SJCRH30 (cell line): ENCODE measurements around the gene CYP46A1. TPM values are rescaled to one million over a fixed set of nuclear protein-coding genes. Genes with fewer than 3 reads are reported as not detected.

Experiments
- DNase-seq, 2 experiments: peaks; one replicate each; pipeline ENCODE4 v3.0.0-alpha.2; 2015 to 2020
- H3K27ac ChIP-seq: fragments of 250-450 bp; sonication (Bioruptor Pico); 2 replicates; pipeline ENCODE4 v1.5.1; 2020; ENCODE audit warnings: mild to moderate bottlenecking, moderate library complexity
- H3K27me3 ChIP-seq: fragments of 250-450 bp; sonication (Bioruptor Pico); 2 replicates; pipeline ENCODE4 v1.5.1; 2020; ENCODE audit warnings: mild to moderate bottlenecking, moderate library complexity
- H3K36me3 ChIP-seq: fragments of 250-450 bp; sonication (Bioruptor Pico); 2 replicates; pipeline ENCODE4 v1.5.1; 2020; ENCODE audit warnings: mild to moderate bottlenecking, moderate library complexity
- H3K4me1 ChIP-seq: fragments of 250-450 bp; sonication (Bioruptor Pico); 2 replicates; pipeline ENCODE4 v1.5.1; 2020; ENCODE audit warnings: mild to moderate bottlenecking, moderate library complexity
- H3K4me3 ChIP-seq: fragments of 250-450 bp; sonication (Bioruptor Pico); 2 replicates; pipeline ENCODE4 v1.5.1; 2020; ENCODE audit warnings: mild to moderate bottlenecking, moderate library complexity
- H3K9me3 ChIP-seq: fragments of 250-450 bp; sonication (Bioruptor Pico); replicated peaks from 2 replicates; pipeline ENCODE4 v1.5.1; 2020; ENCODE audit warnings: mild to moderate bottlenecking, moderate library complexity
- total RNA-seq: library from RNA; depleted of rRNA; stranded (reverse); fragments of >200 nt; shearing (Covaris generic); gene quantifications from 2 replicates; pipeline ENCODE4 v1.2.3, GENCODE V29; 2014

Gene CYP46A1
- total RNA-seq, 1 experiment from 2014 or later = 0.10 TPM

- Histone ChIP-seq H3K9me3 (no peaks in the 10 kb centered on the region), H3K36me3 (no peaks in the 10 kb centered on the region), H3K27ac (no peak overlapping the region), H3K4me1 (peaks cover 8% of the 10 kb centered on the region; the same call in 1 of the 2 replicates), H3K4me3 (peak overlapping the region; percentile 48), H3K27me3 (peaks cover 32% of the 10 kb centered on the region)
- DNase-seq = peak; percentile 50 to 66
Measured at GRCh38 chr14:99729991-99730875, 46.1 kb downstream of the CYP46A1 start.

- DNase-seq = peak in 1 of 2 experiments; percentile 1
- Histone ChIP-seq H3K27me3 (peaks cover 33% of the 10 kb centered on the region), H3K4me3 (no peak overlapping the region), H3K27ac (no peak overlapping the region), H3K4me1 (peaks cover 8% of the 10 kb centered on the region; the same call in 1 of the 2 replicates), H3K9me3 (no peaks in the 10 kb centered on the region), H3K36me3 (no peaks in the 10 kb centered on the region)
Measured at GRCh38 chr14:99730876-99731546, 46.9 kb downstream of the CYP46A1 start.

- DNase-seq = peak; percentile 16 to 39
- Histone ChIP-seq H3K4me3 (no peak overlapping the region), H3K4me1 (peaks cover 8% of the 10 kb centered on the region; the same call in 1 of the 2 replicates), H3K36me3 (no peaks in the 10 kb centered on the region), H3K27me3 (peaks cover 34% of the 10 kb centered on the region), H3K27ac (no peak overlapping the region), H3K9me3 (no peaks in the 10 kb centered on the region)
Measured at GRCh38 chr14:99731547-99732435, 47.7 kb downstream of the CYP46A1 start.

GRCh38 chr14:99732436-99733210 is 48.5 kb downstream of the CYP46A1 start:
- Histone ChIP-seq H3K27me3 (peaks cover 38% of the 10 kb centered on the region), H3K4me3 (no peak overlapping the region), H3K4me1 (peaks cover 11% of the 10 kb centered on the region; the same call in 1 of the 2 replicates), H3K9me3 (no peaks in the 10 kb centered on the region), H3K36me3 (no peaks in the 10 kb centered on the region), H3K27ac (no peak overlapping the region)
- DNase-seq = peak in 1 of 2 experiments; percentile 2

GRCh38 chr14:99733211-99733539 is 49.1 kb downstream of the CYP46A1 start:
- H3K4me3 ChIP-seq = no peak overlapping the region
- no peaks in the 10 kb centered on the region for H3K9me3 ChIP-seq
- H3K27ac ChIP-seq = no peak overlapping the region
- H3K27me3 ChIP-seq = peaks cover 42% of the 10 kb centered on the region
- DNase-seq = no peak
- H3K4me1 ChIP-seq = peaks cover 11% of the 10 kb centered on the region; the same call in 1 of the 2 replicates
- H3K36me3 ChIP-seq = no peaks in the 10 kb centered on the region

GRCh38 chr14:99733540-99734405 is 49.7 kb downstream of the CYP46A1 start:
- H3K9me3 ChIP-seq = no peaks in the 10 kb centered on the region
- H3K4me1 ChIP-seq = peaks cover 11% of the 10 kb centered on the region; the same call in 1 of the 2 replicates
- no peaks in the 10 kb centered on the region for H3K36me3 ChIP-seq
- peaks cover 48% of the 10 kb centered on the region for H3K27me3 ChIP-seq
- peak in 1 of 2 experiments; percentile 1 for DNase-seq
- H3K27ac ChIP-seq = no peak overlapping the region
- H3K4me3 ChIP-seq = no peak overlapping the region

- peak in 1 of 2 experiments; percentile 7 for DNase-seq
- H3K9me3 ChIP-seq = no peaks in the 10 kb centered on the region
- peaks cover 51% of the 10 kb centered on the region for H3K27me3 ChIP-seq
- H3K4me3 ChIP-seq = no peak overlapping the region
- no peaks in the 10 kb centered on the region for H3K36me3 ChIP-seq
- peaks cover 11% of the 10 kb centered on the region; the same call in 1 of the 2 replicates for H3K4me1 ChIP-seq
- H3K27ac ChIP-seq = no peak overlapping the region
Measured at GRCh38 chr14:99734406-99735051, 50.4 kb downstream of the CYP46A1 start.

GRCh38 chr14:99735189-99736135 is 51.4 kb downstream of the CYP46A1 start:
- Histone ChIP-seq H3K27me3 (peaks cover 59% of the 10 kb centered on the region), H3K4me3 (no peak overlapping the region), H3K27ac (no peak overlapping the region), H3K4me1 (peaks cover 11% of the 10 kb centered on the region; the same call in 1 of the 2 replicates), H3K9me3 (no peaks in the 10 kb centered on the region), H3K36me3 (no peaks in the 10 kb centered on the region)
- no peak for DNase-seq

GRCh38 chr14:99736603-99737371 is 52.7 kb downstream of the CYP46A1 start:
- Histone ChIP-seq H3K27me3 (peaks cover 51% of the 10 kb centered on the region), H3K36me3 (no peaks in the 10 kb centered on the region), H3K27ac (no peak overlapping the region), H3K9me3 (no peaks in the 10 kb centered on the region), H3K4me1 (peaks cover 6% of the 10 kb centered on the region; the same call in 1 of the 2 replicates), H3K4me3 (peak overlapping the region; percentile 39; the same call in 1 of the 2 replicates)
- DNase-seq = no peak

- no peaks in the 10 kb centered on the region for H3K36me3 ChIP-seq
- H3K4me3 ChIP-seq = peak overlapping the region; percentile 39
- peaks cover 3% of the 10 kb centered on the region; the same call in 1 of the 2 replicates for H3K4me1 ChIP-seq
- peaks cover 45% of the 10 kb centered on the region for H3K27me3 ChIP-seq
- no peak overlapping the region for H3K27ac ChIP-seq
- peak in 1 of 2 experiments; percentile 27 for DNase-seq
- no peaks in the 10 kb centered on the region for H3K9me3 ChIP-seq
Measured at GRCh38 chr14:99737451-99737951, 53.4 kb downstream of the CYP46A1 start.
